Measurements from ENCODE around the gene STX4. TPM values are rescaled to one million over a fixed set of nuclear protein-coding genes. Genes with fewer than 3 reads are reported as not detected.

The STX4 gene
- total RNA-seq, 1 experiment from 2014 or later: 26.0 TPM

DNA sequence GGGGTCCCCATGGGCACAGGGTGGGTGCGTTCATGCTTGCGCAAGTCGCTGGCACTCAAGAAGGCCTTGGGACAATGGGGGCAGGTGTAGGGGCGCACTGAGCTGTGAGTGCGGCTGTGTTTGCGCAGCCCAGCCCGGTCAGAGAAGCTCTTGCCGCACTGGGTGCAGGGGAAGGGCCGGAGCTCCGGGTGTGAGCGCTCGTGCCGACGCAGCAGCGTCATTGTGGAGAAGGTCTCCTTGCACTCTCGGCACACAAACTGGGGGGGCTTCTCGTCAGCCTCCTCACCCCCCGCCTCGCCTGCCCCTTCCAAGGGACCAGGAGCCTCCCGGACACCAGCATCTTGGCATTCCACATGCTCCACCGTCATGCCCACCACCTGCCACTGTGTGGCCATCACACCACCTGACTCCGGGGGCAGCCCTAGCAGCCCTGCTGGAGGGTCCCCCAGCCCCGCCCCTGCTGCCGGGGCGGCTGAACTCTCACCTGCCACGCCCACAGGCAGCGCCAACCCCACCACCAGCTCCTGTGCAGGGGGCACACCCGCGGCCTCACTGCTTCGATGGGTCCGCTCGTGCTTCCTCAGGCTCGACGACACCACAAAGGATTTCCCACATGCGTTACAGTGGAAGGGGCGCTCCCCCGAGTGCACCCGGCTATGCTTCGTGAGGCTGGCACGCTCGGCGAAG lies 27.9 kb downstream of the STX4 start:
- no peak overlapping the region for H3K9ac ChIP-seq (ENCODE audit: low read length)
- H3K4me1 ChIP-seq (ENCODE audit: control insufficient read depth in 1 of 2, insufficient read depth in 2 of 2, low read length in 2 of 2): peaks cover 0 to 10% of the 10 kb centered on the region in 2 experiments; a peak in 2 of 4 replicates
- peaks cover 2 to 19% of the 10 kb centered on the region in 2 experiments; a peak in 2 of 4 replicates for H3K36me3 ChIP-seq (ENCODE audit: control insufficient read depth in 1 of 2, insufficient read depth in 2 of 2, low read length in 2 of 2)
- intact Hi-C loops (cut with micrococcal nuclease): no loop called here
- no peaks in the 10 kb centered on the region for H3K27me3 ChIP-seq (ENCODE audit: insufficient read depth, low read length)
- H3K4me2 ChIP-seq (ENCODE audit: low read length): no peak overlapping the region
- peaks cover 19% of the 10 kb centered on the region for H3K79me2 ChIP-seq (ENCODE audit: insufficient read depth, low read length)
- no TSS peak for BruUV-seq (replicated peaks)
- CTCF ChIA-PET: no interaction called here
- no peak overlapping the region for H3K4me3 ChIP-seq (replicated peaks in 1 of 2; ENCODE audit: low read depth in 1 of 2, low read length in 2 of 2)
- H2AFZ ChIP-seq (ENCODE audit: low read depth, low read length, poor library complexity, severe bottlenecking): no peak overlapping the region
- RAD21 ChIA-PET (ENCODE audit: low non-redundant PET in 1 of 2, low total read pairs in 2 of 2, uncharacterized antibody in 2 of 2, unreplicated experiment in 2 of 2): no interaction called here
- H3K9me3 ChIP-seq (ENCODE audit: control insufficient read depth in 1 of 2, insufficient read depth in 1 of 2, low read depth in 1 of 2, low read length in 2 of 2): no peaks in the 10 kb centered on the region
- no peaks in the 10 kb centered on the region for H4K20me1 ChIP-seq (ENCODE audit: insufficient read depth)
- ATAC-seq: no peak
- H3K27ac ChIP-seq (ENCODE audit: low read depth, low read length): no peak overlapping the region
- H3K9me2 ChIP-seq (ENCODE audit: insufficient read depth): no peaks in the 10 kb centered on the region
- no peak for TF ChIP-seq SIN3A (IDR thresholded peaks at IDR 0.05; ENCODE audit: low read depth)
- TF ChIP-seq FOSL1 (IDR thresholded peaks at IDR 0.05; ENCODE audit: low read depth): no peak
- no peak for TF ChIP-seq RAD21 (IDR thresholded peaks at IDR 0.05; ENCODE audit: low read depth)
- no peak for TF ChIP-seq JUND (IDR thresholded peaks at IDR 0.05)
- no peak for TF ChIP-seq TCF7L2 (IDR thresholded peaks at IDR 0.05; ENCODE audit: borderline replicate concordance, extremely low read depth, insufficient read depth, insufficient read length)
- no peak for TF ChIP-seq POLR2AphosphoS5 (IDR thresholded peaks at IDR 0.05; ENCODE audit: low read depth, low read length)
- TF ChIP-seq ZFX (IDR thresholded peaks at IDR 0.05): no peak
- TF ChIP-seq SRF (IDR thresholded peaks at IDR 0.05; ENCODE audit: low read depth): no peak
- TF ChIP-seq, protein P1, sequence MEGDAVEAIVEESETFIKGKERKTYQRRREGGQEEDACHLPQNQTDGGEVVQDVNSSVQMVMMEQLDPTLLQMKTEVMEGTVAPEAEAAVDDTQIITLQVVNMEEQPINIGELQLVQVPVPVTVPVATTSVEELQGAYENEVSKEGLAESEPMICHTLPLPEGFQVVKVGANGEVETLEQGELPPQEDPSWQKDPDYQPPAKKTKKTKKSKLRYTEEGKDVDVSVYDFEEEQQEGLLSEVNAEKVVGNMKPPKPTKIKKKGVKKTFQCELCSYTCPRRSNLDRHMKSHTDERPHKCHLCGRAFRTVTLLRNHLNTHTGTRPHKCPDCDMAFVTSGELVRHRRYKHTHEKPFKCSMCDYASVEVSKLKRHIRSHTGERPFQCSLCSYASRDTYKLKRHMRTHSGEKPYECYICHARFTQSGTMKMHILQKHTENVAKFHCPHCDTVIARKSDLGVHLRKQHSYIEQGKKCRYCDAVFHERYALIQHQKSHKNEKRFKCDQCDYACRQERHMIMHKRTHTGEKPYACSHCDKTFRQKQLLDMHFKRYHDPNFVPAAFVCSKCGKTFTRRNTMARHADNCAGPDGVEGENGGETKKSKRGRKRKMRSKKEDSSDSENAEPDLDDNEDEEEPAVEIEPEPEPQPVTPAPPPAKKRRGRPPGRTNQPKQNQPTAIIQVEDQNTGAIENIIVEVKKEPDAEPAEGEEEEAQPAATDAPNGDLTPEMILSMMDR (IDR thresholded peaks at IDR 0.05 in 2 of 3, conservative IDR thresholded peaks at IDR 0.05 in 1 of 3; ENCODE audit: borderline replicate concordance in 1 of 3, insufficient read depth in 1 of 3, low read depth in 2 of 3, low read length in 2 of 3): no peak
- no peak for TF ChIP-seq SP1 (IDR thresholded peaks at IDR 0.05; ENCODE audit: low read depth)
- TF ChIP-seq ZNF274 (IDR thresholded peaks at IDR 0.05; ENCODE audit: low read depth, low read length): no peak
- DNase-seq (ENCODE audit: low read depth, low spot score): no peak
- POLR2A ChIA-PET: no interaction called here
